Left renal cortex interstitium (tissue), 4 donors: ENCODE results near the gene FAM193B. TPM values are rescaled to one million over a fixed set of nuclear protein-coding genes. Genes with fewer than 3 reads are reported as not detected.

Experiments used
- DNase-seq, 4 donors: peaks; one replicate each; pipeline ENCODE4 v3.0.0-alpha.2; 2013; ENCODE audit warnings: low read depth in 4 of 4, low spot score in 2 of 4, missing footprints in 1 of 4
- polyA plus RNA-seq, 4 donors: library from polyadenylated mRNA; unstranded; fragments of 120-200 nt; gene quantifications; one replicate each; pipeline ENCODE4 v1.2.1, GENCODE V29; 2013; ENCODE audit not compliant: insufficient read length in 4 of 4

Gene FAM193B
- polyA plus RNA-seq, result 100 to 1,000 TPM in 2 of 4 donors, 10 to 100 TPM in 2; 51.0 to 145 (median 87.2) TPM

- peak; percentile 53 to 84 (median 77) for DNase-seq
Measured at GRCh38 chr5:177554474-177555111, at the start of gene FAM193B. Gene FAM193B, minus strand, starts transcription at chr5:177554563. Its CDS starts 105 bp downstream, at chr5:177554458.

GRCh38 chr5:177604116-177604521 is 49.8 kb upstream of the FAM193B start:
- no peak for DNase-seq

GRCh38 chr5:177603631-177604030 is 49.3 kb upstream of the FAM193B start:
- DNase-seq, result no peak

- DNase-seq, result no peak
Measured at GRCh38 chr5:177602458-177602830, 48.1 kb upstream of the FAM193B start.

GRCh38 chr5:177601577-177602457 is 47.5 kb upstream of the FAM193B start:
- no peak for DNase-seq

- no peak for DNase-seq
Measured at GRCh38 chr5:177601126-177601525, 46.8 kb upstream of the FAM193B start.

- peak in 1 of 4 donors; percentile 10 for DNase-seq
Measured at GRCh38 chr5:177600508-177601018, 46.2 kb upstream of the FAM193B start.

- peak; percentile 41 to 65 (median 61) for DNase-seq
Measured at GRCh38 chr5:177599731-177600507, 45.6 kb upstream of the FAM193B start, which contains the start of gene B4GALT7. Gene B4GALT7, plus strand, starts transcription at chr5:177600132. Its CDS starts 79 bp downstream, at chr5:177600211.

- DNase-seq, result no peak
Measured at GRCh38 chr5:177598477-177598876, 44.1 kb upstream of the FAM193B start.

GRCh38 chr5:177596775-177597238 is 42.4 kb upstream of the FAM193B start:
- DNase-seq, result no peak

- DNase-seq, result no peak
Measured at GRCh38 chr5:177595991-177596774, 41.8 kb upstream of the FAM193B start.

- DNase-seq, result no peak
Measured at GRCh38 chr5:177595026-177595585, 40.7 kb upstream of the FAM193B start.

GRCh38 chr5:177594071-177594470 is 39.7 kb upstream of the FAM193B start:
- DNase-seq, result no peak

GRCh38 chr5:177593511-177593910 is 39.1 kb upstream of the FAM193B start:
- DNase-seq, result no peak

- DNase-seq, result no peak
Measured at GRCh38 chr5:177592905-177593304, 38.5 kb upstream of the FAM193B start.

- DNase-seq, result peak; percentile 36 to 77 (median 59)
Measured at GRCh38 chr5:177592010-177592834, 37.9 kb upstream of the FAM193B start, which contains the start of gene TMED9. Gene TMED9, plus strand, starts transcription at chr5:177592203. Its CDS starts 12 bp downstream, at chr5:177592215.

- no peak for DNase-seq
Measured at GRCh38 chr5:177591690-177592009, 37.3 kb upstream of the FAM193B start.

- no peak for DNase-seq
Measured at GRCh38 chr5:177590406-177590805, 36.0 kb upstream of the FAM193B start.
